Astrocyte (in vitro differentiated cells and primary cell): Measurements from ENCODE around the gene LPXN. TPM values are rescaled to one million over a fixed set of nuclear protein-coding genes. Genes with fewer than 3 reads are reported as not detected.

Experiments
- DNase-seq: peaks from one replicate; pipeline ENCODE4 v3.0.0-alpha.2; 2010; ENCODE audit warnings: low read depth
- FAIRE-seq: peaks from 2 replicates; lab custom pipeline; 2011; peaks lifted over from hg19 to GRCh38; lab: Jason Lieb, UNC
- H2AFZ ChIP-seq: 2 replicates; pipeline ENCODE4 v1.6.0; 2012; ENCODE audit warnings: low read depth, low read length, inconsistent platforms
- H3K27ac ChIP-seq: 2 replicates; pipeline ENCODE4 v1.5.1; 2011; ENCODE audit warnings: low read depth, low read length, inconsistent platforms
- H3K27me3 ChIP-seq: 2 replicates; pipeline ENCODE4 v1.6.0; 2011; ENCODE audit warnings: low read length, inconsistent platforms; ENCODE audit not compliant: insufficient read depth
- H3K36me3 ChIP-seq: 2 replicates; pipeline ENCODE4 v1.5.1; 2011; ENCODE audit warnings: low read length, inconsistent platforms; ENCODE audit not compliant: insufficient read depth
- H3K4me1 ChIP-seq: 2 replicates; pipeline ENCODE4 v1.5.1; 2011; ENCODE audit warnings: low read length, inconsistent platforms; ENCODE audit not compliant: insufficient read depth
- H3K4me2 ChIP-seq: 2 replicates; pipeline ENCODE4 v1.6.0; 2012; ENCODE audit warnings: low read length, inconsistent platforms
- H3K4me3 ChIP-seq: 2 replicates; pipeline ENCODE4 v1.5.1; 2011; ENCODE audit warnings: low read depth, mild to moderate bottlenecking, low read length, inconsistent platforms; ENCODE audit not compliant: insufficient read depth
- H3K79me2 ChIP-seq: 2 replicates; pipeline ENCODE4 v1.6.0; 2012; ENCODE audit warnings: mild to moderate bottlenecking, low read length, inconsistent platforms; ENCODE audit not compliant: insufficient read depth
- H3K9ac ChIP-seq: 2 replicates; pipeline ENCODE4 v1.6.0; 2012; ENCODE audit warnings: mild to moderate bottlenecking, low read length, inconsistent platforms
- H3K9me3 ChIP-seq: 2 replicates; pipeline ENCODE4 v1.5.1; 2012; ENCODE audit warnings: low read depth, mild to moderate bottlenecking, low read length, inconsistent platforms; ENCODE audit not compliant: insufficient read depth
- H4K20me1 ChIP-seq: 2 replicates; pipeline ENCODE4 v1.6.0; 2012; ENCODE audit warnings: low read length, inconsistent platforms; ENCODE audit not compliant: insufficient read depth
- H3K27ac Mint-ChIP-seq: one replicate; pipeline ENCODE4 v1.8.0; 2021; ENCODE audit warnings: mild to moderate bottlenecking, mixed read lengths; ENCODE audit not compliant: unreplicated experiment
- H3K27me3 Mint-ChIP-seq: one replicate; pipeline ENCODE4 v1.8.0; 2021; ENCODE audit warnings: low read depth, mixed read lengths; ENCODE audit not compliant: unreplicated experiment
- H3K36me3 Mint-ChIP-seq: one replicate; pipeline ENCODE4 v1.8.0; 2021; ENCODE audit warnings: low read depth, mixed read lengths; ENCODE audit not compliant: unreplicated experiment
- H3K4me1 Mint-ChIP-seq: one replicate; pipeline ENCODE4 v1.8.0; 2021; ENCODE audit warnings: low read depth, mixed read lengths; ENCODE audit not compliant: unreplicated experiment
- H3K4me3 Mint-ChIP-seq: one replicate; pipeline ENCODE4 v1.8.0; 2021; ENCODE audit warnings: mild to moderate bottlenecking, moderate library complexity, mixed read lengths; ENCODE audit not compliant: unreplicated experiment
- H3K9me3 Mint-ChIP-seq: one replicate; pipeline ENCODE4 v1.8.0; 2021; ENCODE audit warnings: mild to moderate bottlenecking, mixed read lengths; ENCODE audit not compliant: unreplicated experiment
- CTCF ChIP-seq: IDR thresholded peaks from 2 replicates; pipeline ENCODE4 v1.5.1; 2011; ENCODE audit warnings: low read depth, mild to moderate bottlenecking, inconsistent platforms, low read length, moderate library complexity; ENCODE audit not compliant: insufficient read depth
- EZH2 ChIP-seq: IDR thresholded peaks from 2 replicates; pipeline ENCODE4 v1.6.1; 2012; ENCODE audit warnings: mild to moderate bottlenecking, low read length, inconsistent platforms; ENCODE audit not compliant: insufficient read depth
- total RNA-seq: library from RNA; stranded (reverse); gene quantifications from 2 replicates; pipeline ENCODE4 v1.2.1, GENCODE V29; 2021

LPXN gene
- total RNA-seq, 1 donor from 2014 or later, result 3.7 TPM

- TF ChIP-seq CTCF (no peak), EZH2 (no peak)
- H4K20me1 ChIP-seq, result no peaks in the 10 kb centered on the region
- Mint-ChIP-seq H3K4me1 (no peaks in the 10 kb centered on the region), H3K27me3 (no peaks in the 10 kb centered on the region), H3K4me3 (no peak overlapping the region), H3K27ac (no peak overlapping the region), H3K36me3 (no peaks in the 10 kb centered on the region), H3K9me3 (no peaks in the 10 kb centered on the region)
- H3K27me3 ChIP-seq, result no peaks in the 10 kb centered on the region
- no peaks in the 10 kb centered on the region for H3K4me1 ChIP-seq
- no peaks in the 10 kb centered on the region for H3K79me2 ChIP-seq
- DNase-seq (no peak), FAIRE-seq (no peak)
- H3K4me3 ChIP-seq, result no peak overlapping the region
- H3K4me2 ChIP-seq, result no peak overlapping the region
- no peak overlapping the region for H3K27ac ChIP-seq
- no peak overlapping the region for H2AFZ ChIP-seq
- no peaks in the 10 kb centered on the region for H3K36me3 ChIP-seq
- H3K9ac ChIP-seq, result no peak overlapping the region
- H3K9me3 ChIP-seq, result no peaks in the 10 kb centered on the region
Observed at GRCh38 chr11:58508814-58509213, 66.8 kb downstream of the LPXN start.

DNA sequence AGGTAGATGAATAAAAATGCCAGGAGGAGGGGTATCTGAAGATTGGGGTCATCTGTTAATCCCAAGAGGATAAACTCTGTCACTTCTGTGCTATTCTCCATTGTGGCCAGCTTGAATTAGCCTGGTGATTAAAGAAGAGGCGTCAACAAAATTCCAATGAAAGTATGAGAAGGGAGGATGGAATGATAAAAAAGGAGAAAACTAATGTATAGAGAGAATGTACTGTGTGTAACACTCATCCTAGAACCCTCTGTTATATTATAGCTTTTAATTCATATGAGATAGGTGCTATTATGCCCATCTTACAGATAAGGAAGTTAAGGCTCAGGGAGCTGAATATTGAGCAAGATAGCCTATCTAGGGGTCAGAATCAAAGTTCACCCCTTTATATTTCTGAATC lies 67.7 kb downstream of the LPXN start, which contains the start of gene OR5B21:
Gene OR5B21 (minus strand): TSS at position 101 of the 400 bp plus-strand sequence. CDS start 0 bp downstream, at position 101.
- no peaks in the 10 kb centered on the region for H4K20me1 ChIP-seq
- H3K79me2 ChIP-seq, result no peaks in the 10 kb centered on the region
- no peak within 1 kb of the TSS for H2AFZ ChIP-seq
- no peaks in the 10 kb centered on the region for H3K4me1 ChIP-seq
- no peak within 1 kb of the TSS for H3K27ac ChIP-seq
- no peaks in the 10 kb centered on the region for H3K36me3 ChIP-seq
- FAIRE-seq (no peak), DNase-seq (no peak)
- no peak within 1 kb of the TSS for H3K4me3 ChIP-seq
- H3K9me3 Mint-ChIP-seq, result no peaks in the 10 kb centered on the region
- TF ChIP-seq CTCF, result no peak
- TF ChIP-seq EZH2, result no peak
- H3K9me3 ChIP-seq, result no peaks in the 10 kb centered on the region
- no peak within 1 kb of the TSS for H3K4me2 ChIP-seq
- no peak within 1 kb of the TSS for H3K9ac ChIP-seq
- H3K4me1 Mint-ChIP-seq, result peaks cover 6% of the 10 kb centered on the region
- H3K27me3 ChIP-seq, result no peaks in the 10 kb centered on the region
- peak within 1 kb of the TSS; percentile 15 for H3K27ac Mint-ChIP-seq
- no peaks in the 10 kb centered on the region for H3K36me3 Mint-ChIP-seq
- H3K27me3 Mint-ChIP-seq, result no peaks in the 10 kb centered on the region
- H3K4me3 Mint-ChIP-seq, result no peak within 1 kb of the TSS

GRCh38 chr11:58507355-58507754 lies 68.3 kb downstream of the LPXN start:
- no peaks in the 10 kb centered on the region for H3K4me1 ChIP-seq
- no peaks in the 10 kb centered on the region for H3K27me3 ChIP-seq
- H3K79me2 ChIP-seq, result no peaks in the 10 kb centered on the region
- DNase-seq, result no peak
- no peaks in the 10 kb centered on the region for H3K9me3 ChIP-seq
- H3K4me3 Mint-ChIP-seq, result no peak overlapping the region
- TF ChIP-seq CTCF, result no peak
- no peak for TF ChIP-seq EZH2
- no peaks in the 10 kb centered on the region for H3K9me3 Mint-ChIP-seq
- no peak overlapping the region for H3K4me2 ChIP-seq
- no peaks in the 10 kb centered on the region for H3K36me3 Mint-ChIP-seq
- no peaks in the 10 kb centered on the region for H3K27me3 Mint-ChIP-seq
- peak overlapping the region; percentile 15 for H3K27ac Mint-ChIP-seq
- H2AFZ ChIP-seq, result no peak overlapping the region
- H3K9ac ChIP-seq, result no peak overlapping the region
- H4K20me1 ChIP-seq, result no peaks in the 10 kb centered on the region
- H3K36me3 ChIP-seq, result no peaks in the 10 kb centered on the region
- H3K27ac ChIP-seq, result no peak overlapping the region
- H3K4me1 Mint-ChIP-seq, result peaks cover 8% of the 10 kb centered on the region
- FAIRE-seq, result no peak
- no peak overlapping the region for H3K4me3 ChIP-seq
